RPMI8226 (cell line): ENCODE measurements around the gene ZNF276.

Experiments used
- DNase-seq: peaks from one replicate; pipeline ENCODE4 v3.0.0-alpha.2; 2015

ZNF276 gene

GRCh38 chr16:89786474-89787364 lies 65.4 kb downstream of the ZNF276 start:
- no peak for DNase-seq

GRCh38 chr16:89787365-89787805 lies 66.0 kb downstream of the ZNF276 start:
- DNase-seq = no peak
